Effector memory CD8-positive, alpha-beta T cell (primary cell): ENCODE results near the gene NBEA.

Source experiments
- ATAC-seq: fragments of 150-1000 bp; cut with Tn5 transposase; replicated peaks from 2 replicates; pipeline ENCODE4 v1.10.0; 2021; ENCODE audit warnings: mild to moderate bottlenecking, moderate library complexity
- DNase-seq, 3 experiments: peaks; one replicate each; pipeline ENCODE4 v3.0.0; 2021
- H3K27ac Mint-ChIP-seq, 2 donors: one replicate each; pipeline ENCODE4 v1.8.0; 2022; ENCODE audit warnings: mild to moderate bottlenecking in 2 of 2, mixed read lengths in 2 of 2, moderate library complexity in 2 of 2
- H3K27me3 Mint-ChIP-seq, 2 donors: one replicate each; pipeline ENCODE4 v1.8.0; 2022; ENCODE audit warnings: mixed read lengths in 2 of 2
- H3K36me3 Mint-ChIP-seq: one replicate; pipeline ENCODE4 v1.8.0; 2022; ENCODE audit warnings: mild to moderate bottlenecking, moderate library complexity, mixed read lengths; ENCODE audit not compliant: insufficient read depth
- H3K4me1 Mint-ChIP-seq, 2 donors: one replicate each; pipeline ENCODE4 v1.8.0; 2022; ENCODE audit warnings: low read depth in 2 of 2, mixed read lengths in 2 of 2
- H3K4me3 Mint-ChIP-seq, 2 donors: one replicate each; pipeline ENCODE4 v1.8.0; 2022; ENCODE audit warnings: mild to moderate bottlenecking in 2 of 2, mixed read lengths in 2 of 2, moderate library complexity in 2 of 2
- H3K9me3 Mint-ChIP-seq, 2 donors: one replicate each; pipeline ENCODE4 v1.8.0; 2022; ENCODE audit warnings: mixed read lengths in 2 of 2

NBEA gene

DNA sequence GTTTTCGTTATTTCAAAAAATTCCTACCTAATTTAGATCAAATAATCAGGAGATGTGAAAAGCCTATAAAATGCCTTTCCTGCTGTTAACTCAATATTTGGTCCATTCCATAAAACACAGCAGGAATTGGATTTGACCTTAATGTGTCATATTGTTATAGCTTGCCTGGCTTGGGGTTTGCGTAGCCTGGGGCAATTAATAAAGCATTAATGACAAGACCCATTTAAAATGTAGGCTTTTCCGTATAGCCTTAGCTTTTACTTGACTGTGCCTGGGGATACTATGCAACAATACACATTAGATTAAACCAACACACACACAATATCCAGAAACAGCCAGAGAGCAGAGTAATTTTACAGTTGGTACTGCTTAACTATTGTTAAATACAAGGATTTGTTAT, 651.6 kb downstream of the NBEA start:
- DNase-seq (no peak), ATAC-seq (no peak)
- Mint-ChIP-seq H3K4me3 (no peak overlapping the region), H3K4me1 (no peaks in the 10 kb centered on the region), H3K9me3 (peaks cover 0 to 11% of the 10 kb centered on the region in 2 donors), H3K27ac (no peak overlapping the region), H3K27me3 (no peaks in the 10 kb centered on the region), H3K36me3 (no peaks in the 10 kb centered on the region)

DNA sequence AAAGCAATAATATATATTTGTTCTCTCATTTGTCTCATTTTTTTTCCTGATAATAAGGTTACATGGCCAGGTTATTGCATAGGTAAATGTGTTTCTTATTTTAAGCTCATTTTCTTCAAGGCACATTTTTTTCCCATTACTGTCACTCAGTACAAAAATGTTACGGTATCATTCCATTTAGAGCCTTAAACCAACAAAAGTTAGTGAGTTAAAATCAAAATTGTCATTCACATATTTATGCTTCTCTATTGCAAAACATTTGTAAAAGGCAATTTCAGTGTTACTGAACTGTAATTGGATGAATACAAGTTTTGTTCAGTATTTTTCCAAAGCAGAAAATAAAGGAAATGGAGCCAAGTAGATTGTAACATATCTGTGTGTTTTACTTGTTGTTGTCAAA, 652.0 kb downstream of the NBEA start:
- DNase-seq (no peak), ATAC-seq (no peak)
- no peak overlapping the region for H3K27ac Mint-ChIP-seq

DNA sequence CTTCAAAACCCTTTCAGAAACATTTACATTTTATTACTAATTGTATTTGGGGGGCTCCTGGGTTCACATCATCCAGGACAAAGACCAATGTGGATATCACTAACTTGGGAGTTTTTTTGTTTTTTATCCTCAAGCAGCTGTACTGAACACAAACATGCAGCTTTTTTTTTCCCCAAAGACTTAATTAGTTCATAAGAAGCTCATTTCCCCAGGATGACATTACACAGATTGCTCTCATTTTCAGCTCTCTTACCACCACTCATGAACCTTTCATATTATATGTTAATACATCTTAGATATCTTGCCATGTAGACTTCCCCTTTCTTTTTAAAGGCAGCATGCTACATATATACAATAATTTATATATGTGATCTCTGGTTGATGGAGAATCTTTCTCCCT, 653.1 kb downstream of the NBEA start:
- Mint-ChIP-seq H3K36me3 (no peaks in the 10 kb centered on the region), H3K4me1 (no peaks in the 10 kb centered on the region), H3K4me3 (no peak overlapping the region), H3K27ac (no peak overlapping the region), H3K9me3 (peaks cover 6 to 13% of the 10 kb centered on the region in 2 donors), H3K27me3 (no peaks in the 10 kb centered on the region)
- ATAC-seq (no peak), DNase-seq (no peak)

More for the DNA sequence above, 652.0 kb downstream of the NBEA start:
- H3K4me1 Mint-ChIP-seq = no peaks in the 10 kb centered on the region
- H3K4me3 Mint-ChIP-seq = no peak overlapping the region
- H3K36me3 Mint-ChIP-seq = no peaks in the 10 kb centered on the region
- H3K27me3 Mint-ChIP-seq = no peaks in the 10 kb centered on the region
- H3K9me3 Mint-ChIP-seq = peaks cover 2 to 13% of the 10 kb centered on the region in 2 donors

DNA sequence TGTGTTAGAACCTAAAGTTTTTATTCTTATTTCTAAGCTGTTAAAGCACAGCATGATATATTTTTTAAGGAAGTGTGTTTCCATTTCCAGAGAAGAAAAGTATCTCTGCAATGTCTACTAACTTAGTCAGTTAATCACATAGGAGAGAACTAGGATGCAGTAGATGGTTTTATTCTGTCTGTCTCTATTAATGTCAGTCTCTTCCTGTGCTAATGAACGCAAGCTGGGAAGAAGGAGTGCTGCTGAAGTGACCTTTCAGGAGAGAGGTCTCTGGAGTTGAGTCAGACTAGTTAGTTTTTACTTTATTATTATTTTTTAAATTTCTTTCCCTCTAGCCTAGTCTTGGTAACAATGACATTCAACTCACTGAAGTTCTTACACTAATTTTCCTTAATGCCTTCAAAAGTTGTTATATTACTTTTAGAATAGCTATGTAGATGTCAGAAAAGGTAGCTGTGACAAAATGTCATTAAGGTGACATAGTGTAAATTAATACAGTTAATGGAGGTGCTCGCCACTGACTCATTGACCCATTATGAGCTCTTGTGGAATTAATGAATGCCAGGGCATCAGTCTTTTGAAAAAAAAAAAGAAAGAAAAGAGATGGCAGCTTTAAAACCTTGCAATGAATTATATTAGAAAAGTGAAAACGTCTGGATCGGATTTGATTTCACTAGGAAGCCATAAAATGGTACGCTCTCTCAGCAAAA, 654.4 kb downstream of the NBEA start:
- H3K9me3 Mint-ChIP-seq = peaks cover 6 to 13% of the 10 kb centered on the region in 2 donors
- no peak overlapping the region for H3K4me3 Mint-ChIP-seq
- H3K4me1 Mint-ChIP-seq = no peaks in the 10 kb centered on the region
- H3K27ac Mint-ChIP-seq = no peak overlapping the region
- DNase-seq (no peak), ATAC-seq (no peak)
- H3K36me3 Mint-ChIP-seq = no peaks in the 10 kb centered on the region
- H3K27me3 Mint-ChIP-seq = no peaks in the 10 kb centered on the region

DNA sequence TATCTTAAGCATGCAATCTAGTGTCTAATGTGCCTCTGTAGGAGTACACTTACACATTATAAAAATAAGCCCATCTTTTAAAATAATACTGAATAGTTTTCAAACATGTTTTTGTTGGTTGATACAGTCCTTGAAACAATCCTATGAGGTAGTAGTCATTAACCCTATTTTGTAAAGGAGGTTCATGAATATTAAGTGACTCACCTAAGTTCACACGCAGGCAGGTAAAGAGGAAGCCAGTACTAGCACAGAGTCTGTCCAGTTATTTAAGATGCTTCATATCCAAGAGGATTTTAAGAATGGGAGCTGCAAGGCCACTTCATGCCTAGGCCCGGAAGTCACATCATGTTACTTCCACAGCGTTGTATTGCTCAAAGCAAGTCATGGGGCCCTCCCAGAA, 655.4 kb downstream of the NBEA start:
- Mint-ChIP-seq H3K4me1 (no peaks in the 10 kb centered on the region), H3K36me3 (no peaks in the 10 kb centered on the region), H3K9me3 (peaks cover 6 to 9% of the 10 kb centered on the region in 2 donors), H3K4me3 (no peak overlapping the region), H3K27me3 (no peaks in the 10 kb centered on the region), H3K27ac (no peak overlapping the region)
- ATAC-seq = no peak
- DNase-seq = no peak

DNA sequence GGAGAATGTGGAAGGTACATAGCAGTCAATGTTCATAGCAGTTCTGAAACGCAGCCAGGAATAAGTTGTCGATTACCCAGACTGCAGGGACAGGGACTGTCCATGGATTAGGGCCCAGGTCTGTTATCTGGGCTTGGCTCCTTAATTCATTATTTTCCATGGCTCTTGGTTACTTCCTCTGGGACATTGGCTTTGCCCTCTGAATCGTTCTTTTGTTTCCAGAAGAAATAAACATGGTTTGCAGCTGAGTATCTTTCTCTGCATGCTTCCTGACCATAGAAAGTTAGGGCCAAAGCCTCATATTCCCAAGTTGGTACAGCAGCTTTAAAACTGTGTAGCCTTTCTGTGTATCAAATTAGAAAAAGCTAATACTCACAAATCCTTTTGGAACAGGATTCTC, 656.2 kb downstream of the NBEA start:
- H3K9me3 Mint-ChIP-seq = peaks cover 6 to 9% of the 10 kb centered on the region in 2 donors
- no peaks in the 10 kb centered on the region for H3K27me3 Mint-ChIP-seq
- ATAC-seq (no peak), DNase-seq (no peak)
- no peaks in the 10 kb centered on the region for H3K36me3 Mint-ChIP-seq
- no peaks in the 10 kb centered on the region for H3K4me1 Mint-ChIP-seq
- H3K4me3 Mint-ChIP-seq = no peak overlapping the region
- H3K27ac Mint-ChIP-seq = no peak overlapping the region

DNA sequence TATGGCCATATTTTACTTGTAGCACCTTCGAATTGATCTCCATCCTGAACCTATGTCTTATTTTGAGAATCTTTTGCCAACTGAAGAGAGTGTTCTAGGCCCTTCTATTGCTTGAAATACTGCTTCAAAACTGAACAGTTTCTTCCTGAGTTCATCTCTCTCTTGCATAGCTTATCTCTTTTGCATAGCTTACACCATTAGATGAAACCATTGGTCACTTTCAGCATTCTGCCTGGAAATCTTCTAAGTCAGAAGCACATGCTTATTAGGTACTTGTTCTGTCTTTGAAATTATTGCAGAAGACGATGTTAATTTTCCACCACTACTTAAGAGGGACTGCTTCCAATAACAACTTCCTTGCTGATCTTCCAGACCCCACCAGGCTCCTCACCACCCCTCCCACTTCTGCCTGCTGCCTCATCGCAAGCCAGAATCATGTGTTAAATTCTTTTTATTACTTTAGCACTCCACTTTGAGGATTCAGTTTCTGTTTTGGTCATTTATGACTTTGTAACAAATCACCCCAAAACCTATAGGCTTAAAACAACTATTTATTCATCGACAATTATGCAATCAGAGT, 656.8 kb downstream of the NBEA start:
- H3K4me1 Mint-ChIP-seq = no peaks in the 10 kb centered on the region
- DNase-seq (no peak), ATAC-seq (no peak)
- no peak overlapping the region for H3K27ac Mint-ChIP-seq
- no peak overlapping the region for H3K4me3 Mint-ChIP-seq
- H3K36me3 Mint-ChIP-seq = no peaks in the 10 kb centered on the region
- H3K27me3 Mint-ChIP-seq = no peaks in the 10 kb centered on the region
- peaks cover 6 to 9% of the 10 kb centered on the region in 2 donors for H3K9me3 Mint-ChIP-seq

DNA sequence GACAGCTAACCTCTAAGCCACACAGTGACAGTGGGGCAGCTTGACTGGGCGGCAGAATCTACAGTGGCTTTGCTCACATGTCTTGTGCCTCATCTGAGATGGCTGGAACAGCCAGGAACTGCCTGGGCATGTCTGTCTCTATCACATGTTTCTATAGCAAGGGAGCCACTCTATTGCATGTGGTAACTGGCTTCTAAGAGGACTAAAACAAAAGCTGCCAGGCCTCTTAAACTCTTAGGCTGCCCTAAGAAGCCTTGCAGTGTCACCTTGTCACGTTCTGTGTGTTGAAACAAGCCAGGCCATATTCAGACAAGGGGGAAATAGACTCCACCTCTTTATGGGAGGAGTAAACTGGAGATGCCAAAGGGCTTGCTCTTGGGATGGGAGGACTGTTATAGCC, 657.3 kb downstream of the NBEA start:
- no peak for DNase-seq
- ATAC-seq = no peak
- peaks cover 6 to 9% of the 10 kb centered on the region in 2 donors for H3K9me3 Mint-ChIP-seq
- H3K36me3 Mint-ChIP-seq = no peaks in the 10 kb centered on the region
- no peak overlapping the region for H3K4me3 Mint-ChIP-seq
- H3K27ac Mint-ChIP-seq = no peak overlapping the region
- H3K4me1 Mint-ChIP-seq = no peaks in the 10 kb centered on the region
- no peaks in the 10 kb centered on the region for H3K27me3 Mint-ChIP-seq

DNA sequence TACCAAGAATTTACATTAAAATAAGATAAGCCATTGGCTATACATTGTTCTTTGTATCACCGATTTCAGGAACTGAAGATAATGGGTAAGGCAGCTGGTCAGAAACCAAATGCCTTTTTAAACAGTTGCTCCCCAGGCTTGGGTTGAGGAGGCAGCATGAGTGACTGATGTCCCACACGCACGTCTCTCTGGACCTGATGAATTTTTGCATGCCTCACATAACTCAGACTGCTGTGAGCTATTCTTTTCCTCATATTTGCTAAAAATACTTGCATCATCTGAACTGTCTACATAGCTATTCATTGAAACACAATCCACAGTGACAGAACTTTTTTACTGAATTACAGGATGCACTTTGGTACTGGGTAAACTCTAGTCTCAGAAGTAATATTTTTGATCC, 658.1 kb downstream of the NBEA start:
- H3K9me3 Mint-ChIP-seq = peaks cover 6 to 9% of the 10 kb centered on the region in 2 donors
- no peaks in the 10 kb centered on the region for H3K36me3 Mint-ChIP-seq
- DNase-seq (no peak), ATAC-seq (no peak)
- H3K4me3 Mint-ChIP-seq = no peak overlapping the region
- no peaks in the 10 kb centered on the region for H3K27me3 Mint-ChIP-seq
- H3K27ac Mint-ChIP-seq = no peak overlapping the region
- H3K4me1 Mint-ChIP-seq = no peaks in the 10 kb centered on the region

DNA sequence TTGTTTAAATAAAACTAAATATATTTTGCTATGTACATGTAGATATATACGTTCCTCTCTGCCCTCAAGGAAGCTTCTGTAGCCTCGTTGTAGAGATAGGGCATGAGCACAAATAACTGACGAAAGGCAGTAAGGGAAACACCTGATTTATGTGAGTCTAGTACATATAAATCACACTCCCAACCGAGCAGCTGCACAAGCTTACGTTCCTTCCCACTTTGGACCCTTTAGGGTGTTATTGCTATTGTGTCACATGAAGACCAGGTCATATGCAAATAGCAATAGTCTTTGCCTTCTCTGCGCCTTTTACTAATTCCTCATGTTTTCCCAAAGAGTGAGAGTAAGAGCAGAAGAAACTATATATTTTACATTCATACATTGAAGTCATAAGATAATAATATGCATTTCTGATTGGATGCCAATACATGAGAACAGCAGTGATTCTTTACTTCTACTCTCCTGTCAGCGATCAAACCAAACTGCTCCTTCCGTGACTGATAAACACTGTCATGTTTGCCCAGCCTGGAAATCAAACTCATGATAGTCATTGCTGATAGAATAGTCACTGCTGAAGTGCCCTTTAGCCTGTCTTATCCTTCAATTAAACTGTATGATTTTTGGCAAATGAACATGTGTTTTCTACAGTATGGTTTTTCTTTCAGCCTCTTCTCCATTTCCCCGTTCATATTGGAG, 661.7 kb downstream of the NBEA start:
- Mint-ChIP-seq H3K36me3 (no peaks in the 10 kb centered on the region), H3K4me3 (no peak overlapping the region), H3K4me1 (no peaks in the 10 kb centered on the region), H3K9me3 (peaks cover 5 to 6% of the 10 kb centered on the region in 2 donors), H3K27ac (no peak overlapping the region), H3K27me3 (no peaks in the 10 kb centered on the region)
- no peak for DNase-seq
- ATAC-seq = no peak

DNA sequence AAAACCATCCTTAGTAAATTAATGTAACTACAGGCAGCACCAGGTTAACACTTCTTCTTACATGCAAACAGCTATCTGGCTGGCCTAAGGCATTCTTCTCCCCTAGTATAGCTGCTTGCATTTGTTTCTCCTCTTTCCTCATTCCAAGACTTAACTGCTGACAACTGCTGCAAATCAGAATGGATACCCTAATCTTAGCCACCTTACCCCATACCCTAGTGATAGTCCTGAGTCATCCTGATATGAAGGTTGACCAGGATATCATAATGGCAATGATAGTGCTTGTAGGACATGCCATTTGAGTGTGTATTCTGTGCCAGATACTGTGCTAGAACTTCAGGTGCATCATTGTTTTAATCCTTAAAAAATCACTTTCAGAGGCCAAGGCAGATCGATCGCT, 672.6 kb downstream of the NBEA start:
- peaks cover 0 to 4% of the 10 kb centered on the region in 2 donors for H3K9me3 Mint-ChIP-seq
- H3K4me1 Mint-ChIP-seq = no peaks in the 10 kb centered on the region
- DNase-seq = no peak
- H3K4me3 Mint-ChIP-seq = no peak overlapping the region
- H3K27me3 Mint-ChIP-seq = no peaks in the 10 kb centered on the region
- H3K36me3 Mint-ChIP-seq = no peaks in the 10 kb centered on the region
- H3K27ac Mint-ChIP-seq = no peak overlapping the region
- no peak for ATAC-seq

DNA sequence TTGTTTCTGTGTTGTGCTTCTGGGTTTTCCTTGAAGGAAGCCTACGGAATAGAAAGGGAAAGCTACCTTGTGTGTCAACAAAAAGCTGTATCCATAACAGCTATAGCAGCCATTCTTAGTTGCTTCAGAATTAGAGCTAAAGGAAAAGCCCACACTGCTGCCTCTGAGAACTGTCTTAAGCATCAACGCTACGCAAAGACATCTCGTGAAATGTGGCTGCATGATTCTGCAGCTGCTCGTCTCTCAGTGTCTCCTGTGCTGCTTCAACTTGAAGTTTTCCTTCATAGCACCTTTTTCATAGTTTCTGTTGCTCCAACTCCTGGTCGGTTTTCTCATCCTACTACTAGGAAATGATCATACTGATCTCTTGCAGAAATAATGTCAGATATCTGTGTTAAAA, 675.4 kb downstream of the NBEA start:
- no peaks in the 10 kb centered on the region for H3K36me3 Mint-ChIP-seq
- H3K4me1 Mint-ChIP-seq = no peaks in the 10 kb centered on the region
- peaks cover 12 to 27% of the 10 kb centered on the region in 2 donors for H3K9me3 Mint-ChIP-seq
- ATAC-seq (no peak), DNase-seq (no peak)
- no peak overlapping the region for H3K27ac Mint-ChIP-seq
- H3K27me3 Mint-ChIP-seq = no peaks in the 10 kb centered on the region
- H3K4me3 Mint-ChIP-seq = no peak overlapping the region

DNA sequence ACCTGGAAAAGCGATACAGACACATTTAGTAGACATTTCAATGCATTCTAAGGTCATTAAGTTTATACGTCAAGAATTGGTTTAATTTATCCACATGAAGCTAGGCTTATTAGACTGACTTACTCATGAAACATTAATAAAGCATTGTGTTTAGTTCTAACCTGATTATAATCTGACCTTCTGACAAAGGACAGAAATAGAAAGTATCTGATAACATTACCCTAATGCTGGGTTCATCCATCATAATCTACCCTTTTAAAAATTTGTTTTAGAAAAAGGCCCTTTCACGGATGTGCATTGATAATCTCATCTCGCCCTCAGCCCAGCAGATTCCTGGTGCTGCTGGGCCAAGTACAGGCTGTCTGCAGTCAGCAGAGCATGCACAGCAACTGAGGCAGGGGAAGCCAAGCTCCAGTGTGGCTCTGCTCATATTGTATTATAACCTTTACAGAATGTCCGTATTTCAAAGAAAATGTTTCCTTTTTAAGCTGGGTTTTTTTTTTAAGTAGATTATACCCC, 676.6 kb downstream of the NBEA start:
- no peak for DNase-seq
- Mint-ChIP-seq H3K36me3 (no peaks in the 10 kb centered on the region), H3K4me3 (no peak overlapping the region), H3K27me3 (no peaks in the 10 kb centered on the region), H3K4me1 (no peaks in the 10 kb centered on the region), H3K9me3 (peaks cover 12 to 27% of the 10 kb centered on the region in 2 donors), H3K27ac (no peak overlapping the region)
- no peak for ATAC-seq

DNA sequence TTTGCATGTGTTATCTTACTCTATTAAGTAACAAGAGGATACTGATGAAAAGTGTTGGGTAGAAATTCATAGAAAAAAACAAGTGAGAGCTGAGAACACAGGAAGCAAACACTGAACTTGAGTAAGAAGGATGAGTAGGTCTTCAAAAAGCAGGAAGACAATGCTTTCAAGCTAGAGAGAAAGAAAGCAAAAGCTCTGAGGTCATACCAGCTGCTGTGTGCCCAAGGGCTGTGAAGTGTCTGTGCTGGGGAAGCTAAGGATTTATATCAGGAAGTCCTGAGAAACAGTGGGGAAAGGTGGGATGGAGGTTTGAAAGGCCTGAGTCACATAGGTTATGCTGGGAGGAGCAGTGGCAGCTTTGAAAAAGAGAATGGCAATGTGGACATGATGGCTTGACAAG, 679.9 kb downstream of the NBEA start:
- DNase-seq = no peak
- H3K27me3 Mint-ChIP-seq = no peaks in the 10 kb centered on the region
- H3K4me1 Mint-ChIP-seq = no peaks in the 10 kb centered on the region
- no peak overlapping the region for H3K4me3 Mint-ChIP-seq
- ATAC-seq = no peak
- H3K9me3 Mint-ChIP-seq = peaks cover 10 to 27% of the 10 kb centered on the region in 2 donors
- H3K36me3 Mint-ChIP-seq = no peaks in the 10 kb centered on the region
- H3K27ac Mint-ChIP-seq = no peak overlapping the region
